HEK293T (cell line): Measurements from ENCODE around the gene CPD.

Source experiments
- ARNT ChIP-seq: fragments of 450-650 bp; IDR thresholded peaks from 2 replicates; pipeline ENCODE4 v1.6.1; 2017; ENCODE audit warnings: mild to moderate bottlenecking
- ELF4 ChIP-seq: fragments of 450-650 bp; IDR thresholded peaks from 2 replicates; pipeline ENCODE4 v1.6.1; 2017; ENCODE audit warnings: antibody characterized with exemption
- FOXK2 ChIP-seq: fragments of 450-650 bp; IDR thresholded peaks from 2 replicates; pipeline ENCODE4 v1.6.1; 2016; ENCODE audit warnings: mild to moderate bottlenecking
- HDGF ChIP-seq: fragments of 450-650 bp; IDR thresholded peaks from 2 replicates; pipeline ENCODE4 v1.6.1; 2017; ENCODE audit warnings: antibody characterized with exemption, borderline replicate concordance
- LEF1 ChIP-seq: fragments of 450-650 bp; IDR thresholded peaks from 2 replicates; pipeline ENCODE4 v1.6.1; 2017; ENCODE audit warnings: mild to moderate bottlenecking, borderline replicate concordance
- SP1 ChIP-seq: fragments of 450-650 bp; IDR thresholded peaks from 2 replicates; pipeline ENCODE4 v1.6.1; 2017
- SUZ12 ChIP-seq: fragments of 450-650 bp; IDR thresholded peaks from 2 replicates; pipeline ENCODE4 v1.6.1; 2016; ENCODE audit warnings: mild to moderate bottlenecking
- TARDBP ChIP-seq: fragments of 450-650 bp; IDR thresholded peaks from 2 replicates; pipeline ENCODE4 v1.6.1; 2016

- TF ChIP-seq HDGF = no peak
- TF ChIP-seq FOXK2 = no peak
- TF ChIP-seq SUZ12 = no peak
- no peak for TF ChIP-seq ARNT
- no peak for TF ChIP-seq SP1
- no peak for TF ChIP-seq TARDBP
- TF ChIP-seq ELF4 = no peak
- TF ChIP-seq LEF1 = no peak
Measured at GRCh38 chr17:30476726-30477082, 98.0 kb downstream of the CPD start.
